Mesenchymal stem cell (in vitro differentiated cells and primary cell): Measurements from ENCODE around the gene HADH.

Experiments
- DNase-seq: peaks from one replicate; pipeline ENCODE4 v3.0.0-alpha.2; 2013
- H2AFZ ChIP-seq: one replicate; pipeline ENCODE4 v1.6.1; 2013; ENCODE audit warnings: low read depth, mild to moderate bottlenecking, control low read depth, inconsistent platforms, low read length, moderate library complexity
- H2AK5ac ChIP-seq: 2 replicates; pipeline ENCODE4 v1.6.1; 2013; ENCODE audit warnings: low read length, moderate library complexity, mild to moderate bottlenecking, inconsistent platforms; ENCODE audit not compliant: severe bottlenecking
- H2BK120ac ChIP-seq: one replicate; pipeline ENCODE4 v1.6.1; 2013; ENCODE audit warnings: low read depth, mild to moderate bottlenecking, inconsistent platforms, low read length, moderate library complexity
- H2BK12ac ChIP-seq, 2 experiments: one replicate each; pipeline ENCODE4 v1.6.1; 2013; ENCODE audit warnings: inconsistent platforms in 2 of 2, low read length in 2 of 2, mild to moderate bottlenecking in 2 of 2, moderate library complexity in 2 of 2, control low read depth in 1 of 2
- H2BK15ac ChIP-seq: one replicate; pipeline ENCODE4 v1.6.1; 2013; ENCODE audit warnings: mild to moderate bottlenecking, low read depth, inconsistent platforms; ENCODE audit not compliant: poor library complexity, severe bottlenecking
- H2BK5ac ChIP-seq: 2 replicates; pipeline ENCODE4 v1.6.1; 2013; ENCODE audit warnings: low read depth, mild to moderate bottlenecking, low read length, control low read depth, inconsistent platforms; ENCODE audit not compliant: poor library complexity, severe bottlenecking
- H3K14ac ChIP-seq, 2 experiments: one replicate each; pipeline ENCODE4 v1.6.1; 2013; ENCODE audit warnings: inconsistent platforms in 2 of 2, low read length in 2 of 2, control low read depth in 1 of 2, mild to moderate bottlenecking in 1 of 2, moderate library complexity in 1 of 2
- H3K18ac ChIP-seq, 2 experiments: one replicate each; pipeline ENCODE4 v1.6.1; 2013; ENCODE audit warnings: inconsistent platforms in 2 of 2, low read length in 2 of 2, control low read depth in 1 of 2, low read depth in 1 of 2, mild to moderate bottlenecking in 1 of 2
- H3K23ac ChIP-seq, 2 experiments: one replicate each; pipeline ENCODE4 v1.6.1; 2013; ENCODE audit warnings: inconsistent platforms in 2 of 2, low read length in 2 of 2, mild to moderate bottlenecking in 2 of 2, moderate library complexity in 2 of 2, control low read depth in 1 of 2
- H3K27ac ChIP-seq: 2 replicates; pipeline ENCODE4 v1.5.1; 2013; ENCODE audit warnings: mild to moderate bottlenecking, moderate library complexity, low read length, control low read depth, inconsistent platforms; ENCODE audit not compliant: poor library complexity, severe bottlenecking
- H3K27me3 ChIP-seq, 2 experiments: 2 replicates each; pipeline versions ENCODE4 v1.6.1 to v1.7.0; 2013; ENCODE audit warnings: low read length in 2 of 2, mild to moderate bottlenecking in 2 of 2, moderate library complexity in 2 of 2, control low read depth in 1 of 2, inconsistent platforms in 1 of 2; ENCODE audit not compliant: control insufficient read depth in 1 of 2, insufficient read depth in 1 of 2
- H3K36me3 ChIP-seq, 2 experiments: 2 replicates each; pipeline versions ENCODE4 v1.6.1 to v1.7.0; 2013; ENCODE audit warnings: low read length in 2 of 2, control low read depth in 1 of 2, inconsistent platforms in 1 of 2, low read depth in 1 of 2, mild to moderate bottlenecking in 1 of 2; ENCODE audit not compliant: insufficient read depth in 2 of 2, control insufficient read depth in 1 of 2
- H3K4ac ChIP-seq, 2 experiments: one replicate each; pipeline ENCODE4 v1.6.1; 2013; ENCODE audit warnings: inconsistent platforms in 2 of 2, low read length in 2 of 2, mild to moderate bottlenecking in 2 of 2, moderate library complexity in 2 of 2, control low read depth in 1 of 2, low read depth in 1 of 2
- H3K4me1 ChIP-seq: 2 replicates; pipeline ENCODE4 v1.6.1; 2013; ENCODE audit warnings: low read depth, low read length, control low read depth; ENCODE audit not compliant: control insufficient read depth, insufficient read depth
- H3K4me2 ChIP-seq: 2 replicates; pipeline ENCODE4 v1.6.1; 2013; ENCODE audit warnings: low read length, mild to moderate bottlenecking, inconsistent platforms; ENCODE audit not compliant: poor library complexity, severe bottlenecking
- H3K4me3 ChIP-seq, 2 experiments: 2 replicates each; pipeline versions ENCODE4 v1.5.1 to v1.7.0; 2013; ENCODE audit warnings: low read length in 2 of 2, mild to moderate bottlenecking in 2 of 2, control low read depth in 1 of 2, low read depth in 1 of 2; ENCODE audit not compliant: insufficient read depth in 1 of 2
- H3K79me1 ChIP-seq: replicated peaks from 2 replicates; pipeline ENCODE4 v1.6.1; 2013; ENCODE audit warnings: mild to moderate bottlenecking, control low read depth, low read length, inconsistent platforms; ENCODE audit not compliant: poor library complexity, severe bottlenecking
- H3K9ac ChIP-seq: 2 replicates; pipeline ENCODE4 v1.7.0; 2013; ENCODE audit warnings: mild to moderate bottlenecking, low read length, moderate library complexity
- H3K9me3 ChIP-seq: 2 replicates; pipeline ENCODE4 v1.7.0; 2013; ENCODE audit warnings: mild to moderate bottlenecking, low read length; ENCODE audit not compliant: control insufficient read depth
- H4K8ac ChIP-seq: one replicate; pipeline ENCODE4 v1.6.1; 2013; ENCODE audit warnings: inconsistent platforms, mild to moderate bottlenecking, low read length, moderate library complexity
- H4K91ac ChIP-seq: one replicate; pipeline ENCODE4 v1.6.1; 2013; ENCODE audit warnings: mild to moderate bottlenecking, low read length, inconsistent platforms
- WGBS: methylation state at CpG from one replicate; pipeline ENCODE4 v1.1.7; 2013; ENCODE audit warnings: mixed read lengths; 5-methylcytosine and 5-hydroxymethylcytosine counted together

Gene HADH

GRCh38 chr4:108043526-108043925 is 53.8 kb downstream of the HADH start:
- Histone ChIP-seq H3K14ac (no peak overlapping the region), H3K18ac (no peak overlapping the region), H2BK12ac (no peak overlapping the region), H3K36me3 (no peaks in the 10 kb centered on the region), H2AK5ac (no peak overlapping the region), H4K8ac (no peak overlapping the region), H3K4me3 (no peak overlapping the region), H2BK120ac (no peak overlapping the region), H2AFZ (no peak overlapping the region), H3K23ac (no peak overlapping the region), H3K27me3 (no peaks in the 10 kb centered on the region), H3K79me1 (no peaks in the 10 kb centered on the region), H3K4me2 (no peak overlapping the region), H3K9ac (no peak overlapping the region), H3K4me1 (peaks cover 2% of the 10 kb centered on the region), H3K27ac (no peak overlapping the region), H3K4ac (no peak overlapping the region), H3K9me3 (no peaks in the 10 kb centered on the region), H4K91ac (no peak overlapping the region), H2BK5ac (no peak overlapping the region), H2BK15ac (no peak overlapping the region)
- 82% methylated on average over 5 of the region's 5 CpGs for WGBS
- DNase-seq = no peak

GRCh38 chr4:108044951-108045686 is 55.4 kb downstream of the HADH start:
- Histone ChIP-seq H2BK12ac (no peak overlapping the region), H2BK15ac (no peak overlapping the region), H3K27me3 (no peaks in the 10 kb centered on the region), H3K4ac (no peak overlapping the region), H3K27ac (no peak overlapping the region), H3K79me1 (no peaks in the 10 kb centered on the region), H3K4me3 (no peak overlapping the region), H3K36me3 (no peaks in the 10 kb centered on the region), H3K18ac (no peak overlapping the region), H3K23ac (no peak overlapping the region), H4K8ac (no peak overlapping the region), H3K9me3 (no peaks in the 10 kb centered on the region), H2BK5ac (no peak overlapping the region), H3K14ac (no peak overlapping the region), H3K4me2 (no peak overlapping the region), H2AFZ (no peak overlapping the region), H3K4me1 (peaks cover 2% of the 10 kb centered on the region), H2AK5ac (no peak overlapping the region), H4K91ac (no peak overlapping the region), H2BK120ac (no peak overlapping the region), H3K9ac (peak overlapping the region; percentile 24)
- no peak for DNase-seq
- 83% methylated on average over 6 of the region's 9 CpGs for WGBS

GRCh38 chr4:108045687-108046024 is 56.0 kb downstream of the HADH start:
- H2AFZ ChIP-seq = no peak overlapping the region
- no peak overlapping the region for H3K4me2 ChIP-seq
- no peaks in the 10 kb centered on the region for H3K36me3 ChIP-seq
- H2BK15ac ChIP-seq = no peak overlapping the region
- no peak overlapping the region for H3K4me3 ChIP-seq
- H3K27me3 ChIP-seq = no peaks in the 10 kb centered on the region
- H3K4ac ChIP-seq = no peak overlapping the region
- peaks cover 2% of the 10 kb centered on the region for H3K4me1 ChIP-seq
- H3K27ac ChIP-seq = no peak overlapping the region
- no peak overlapping the region for H2BK120ac ChIP-seq
- H3K14ac ChIP-seq = no peak overlapping the region
- no peak overlapping the region for H4K91ac ChIP-seq
- no peak overlapping the region for H4K8ac ChIP-seq
- no peak overlapping the region for H3K18ac ChIP-seq
- H2BK12ac ChIP-seq = no peak overlapping the region
- WGBS = 96% methylated on average over 3 of the region's 3 CpGs
- no peak for DNase-seq
- no peaks in the 10 kb centered on the region for H3K9me3 ChIP-seq
- no peak overlapping the region for H2BK5ac ChIP-seq
- no peak overlapping the region for H3K23ac ChIP-seq
- no peak overlapping the region for H2AK5ac ChIP-seq
- H3K79me1 ChIP-seq = no peaks in the 10 kb centered on the region
- peak overlapping the region; percentile 24 for H3K9ac ChIP-seq

GRCh38 chr4:108047199-108047598 is 57.5 kb downstream of the HADH start:
- H3K4me2 ChIP-seq = no peak overlapping the region
- no peak overlapping the region for H4K91ac ChIP-seq
- DNase-seq = no peak
- H3K18ac ChIP-seq = no peak overlapping the region
- H2AK5ac ChIP-seq = no peak overlapping the region
- H3K4ac ChIP-seq = no peak overlapping the region
- H3K9me3 ChIP-seq = no peaks in the 10 kb centered on the region
- WGBS = 97% methylated on average over 2 of the region's 2 CpGs
- H3K4me3 ChIP-seq = no peak overlapping the region
- H3K4me1 ChIP-seq = peaks cover 5% of the 10 kb centered on the region
- peak overlapping the region in 1 of 2 experiments; percentile 62 for H3K14ac ChIP-seq
- no peaks in the 10 kb centered on the region for H3K36me3 ChIP-seq
- no peaks in the 10 kb centered on the region for H3K79me1 ChIP-seq
- H2BK5ac ChIP-seq = no peak overlapping the region
- no peak overlapping the region for H4K8ac ChIP-seq
- no peak overlapping the region for H2BK15ac ChIP-seq
- H2BK12ac ChIP-seq = no peak overlapping the region
- H2BK120ac ChIP-seq = no peak overlapping the region
- no peak overlapping the region for H3K9ac ChIP-seq
- H3K23ac ChIP-seq = no peak overlapping the region
- H3K27me3 ChIP-seq = peaks cover 0 to 5% of the 10 kb centered on the region in 2 experiments
- no peak overlapping the region for H3K27ac ChIP-seq
- H2AFZ ChIP-seq = no peak overlapping the region
